Measurements from ENCODE around the gene PLEKHA8.
"Not testable (repeated sequence)": the region's sequence is repeated elsewhere in the genome, so short reads cannot be mapped to it uniquely, and the experiment has no call there.

PLEKHA8 gene

DNA sequence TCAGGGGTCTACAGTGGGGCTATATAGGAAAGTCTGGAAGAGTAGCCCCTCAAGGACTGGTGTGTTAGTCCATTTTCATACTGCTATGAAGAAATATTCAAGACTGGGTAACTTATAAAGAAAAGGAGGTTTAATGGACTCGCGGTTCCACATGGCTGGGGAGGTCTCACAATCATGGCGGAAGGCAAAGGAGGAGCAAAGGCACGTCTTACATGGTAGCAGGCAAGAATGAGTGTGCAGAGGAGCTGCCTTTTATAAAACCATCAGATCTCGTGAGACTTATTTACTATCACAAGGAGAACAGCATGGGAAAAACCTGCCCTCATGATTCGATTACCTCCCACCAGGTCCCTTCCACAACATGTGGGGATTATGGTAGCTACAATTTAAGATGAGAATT is 4.7 kb upstream of the PLEKHA8 start:
- no peak for DNase-seq (ENCODE audit: low spot score)

- peak; percentile 98 for DNase-seq (ENCODE audit: low spot score)
These were observed 1.8 kb upstream of the PLEKHA8 start, which contains the start of gene FKBP14 for GRCh38 chr7:30026229-30027064. TSS of gene FKBP14 (minus strand) at chr7:30026702. CDS start at chr7:30026508, 194 bp downstream.

DNA sequence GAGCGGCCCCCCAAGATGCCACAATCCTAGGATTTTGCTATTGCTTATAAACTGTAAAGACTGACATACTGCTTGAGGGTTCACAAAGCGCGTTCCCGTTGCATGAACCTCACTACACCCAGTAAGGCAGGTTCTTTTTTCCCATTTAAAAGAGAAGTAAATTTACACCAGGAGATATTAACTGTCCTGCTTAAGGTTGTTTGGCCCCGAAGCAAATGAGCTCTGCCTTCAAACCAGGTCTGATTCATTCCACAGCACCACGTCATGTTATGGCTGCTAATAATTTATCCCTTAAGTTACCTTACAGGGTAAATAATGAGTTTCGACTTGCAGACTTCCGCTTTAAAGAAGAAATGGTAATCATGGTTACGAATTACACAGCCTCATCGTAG is 1.2 kb upstream of the PLEKHA8 start:
- DNase-seq (ENCODE audit: low spot score): peak; percentile 74

- DNase-seq (ENCODE audit: low spot score): no peak
These were observed 434 bp upstream of the PLEKHA8 start for GRCh38 chr7:30027740-30028215.

- DNase-seq (ENCODE audit: low spot score): peak; percentile 50
These were observed 780 bp downstream of the PLEKHA8 start for GRCh38 chr7:30028749-30029635.

GRCh38 chr7:30029696-30030095 is 1.5 kb downstream of the PLEKHA8 start:
- DNase-seq (ENCODE audit: low spot score): peak; percentile 12

- DNase-seq (ENCODE audit: low spot score): no peak
These were observed 4.3 kb downstream of the PLEKHA8 start for GRCh38 chr7:30032310-30033125.

GRCh38 chr7:30034501-30034900 is 6.3 kb downstream of the PLEKHA8 start:
- DNase-seq (ENCODE audit: low spot score): no peak

- no peak for DNase-seq (ENCODE audit: low spot score)
These were observed 8.0 kb downstream of the PLEKHA8 start for GRCh38 chr7:30036220-30036619.

- no peak for DNase-seq (ENCODE audit: low spot score)
These were observed 10.2 kb downstream of the PLEKHA8 start for GRCh38 chr7:30038196-30038980.

GRCh38 chr7:30040938-30041337 is 12.7 kb downstream of the PLEKHA8 start:
- DNase-seq (ENCODE audit: low spot score): no peak

DNA sequence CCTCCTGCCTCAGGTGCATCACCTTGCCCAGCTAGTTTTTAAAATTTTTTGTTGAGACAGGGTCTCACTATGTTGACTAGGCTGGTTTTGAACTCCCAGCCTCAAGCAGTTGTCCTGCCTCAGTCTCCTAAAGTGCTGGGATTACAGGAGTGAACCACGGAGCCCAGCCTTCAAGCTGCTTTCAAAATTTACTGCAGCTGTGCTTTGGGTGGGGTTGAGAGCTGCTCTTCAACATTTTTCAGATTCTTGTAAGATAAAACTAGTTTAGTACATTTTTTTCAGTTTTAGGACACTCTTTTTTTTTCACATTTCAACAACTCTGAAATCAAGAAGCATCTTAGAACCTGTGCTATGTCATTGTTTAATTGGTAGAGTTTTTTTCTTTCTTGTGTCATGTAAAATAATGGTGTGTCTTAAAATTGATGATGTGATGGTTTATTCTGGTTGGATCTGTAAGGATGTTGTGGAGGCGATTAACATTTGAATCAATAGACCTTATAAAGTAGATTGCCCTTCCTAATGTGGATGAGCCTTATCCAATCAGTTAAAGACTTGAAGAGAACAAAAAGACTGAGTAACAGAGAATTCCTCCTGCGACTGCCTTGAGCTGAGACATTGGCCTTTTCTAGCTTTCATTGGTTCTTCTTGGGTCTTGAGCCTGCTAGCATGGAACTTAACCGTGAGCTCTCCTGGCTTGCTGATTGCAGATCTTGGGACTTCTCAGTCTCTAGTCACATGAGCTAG is 13.5 kb downstream of the PLEKHA8 start:
- no peak for DNase-seq (ENCODE audit: low spot score)

DNA sequence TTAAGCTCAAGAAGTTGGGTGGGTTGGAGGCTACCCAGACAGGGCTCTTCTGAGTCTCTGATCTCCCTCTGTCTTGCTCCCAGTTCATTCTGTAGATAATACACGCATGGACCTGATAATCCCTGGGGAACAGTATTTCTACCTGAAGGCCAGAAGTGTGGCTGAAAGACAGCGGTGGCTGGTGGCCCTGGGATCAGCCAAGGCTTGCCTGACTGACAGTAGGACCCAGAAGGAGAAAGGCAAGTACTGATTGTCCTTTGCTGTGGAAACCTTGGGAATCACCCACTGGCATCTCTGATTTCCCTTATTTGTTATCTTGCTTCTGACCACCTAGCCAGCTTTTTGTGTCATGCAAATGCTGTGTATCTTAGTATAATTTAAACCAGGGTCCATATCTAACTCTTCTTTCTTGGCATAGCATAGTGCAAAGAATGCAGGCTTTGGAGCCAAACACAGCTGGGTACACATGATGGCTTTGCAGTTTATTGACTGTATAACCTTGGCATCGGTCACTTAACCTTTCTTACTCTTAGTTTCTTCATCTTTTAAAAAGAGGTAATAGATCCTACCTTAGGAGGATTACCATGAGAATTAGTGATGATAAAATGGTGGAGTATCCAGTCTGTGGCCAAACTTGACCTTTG is 18.0 kb downstream of the PLEKHA8 start:
- DNase-seq (ENCODE audit: low spot score): no peak

DNA sequence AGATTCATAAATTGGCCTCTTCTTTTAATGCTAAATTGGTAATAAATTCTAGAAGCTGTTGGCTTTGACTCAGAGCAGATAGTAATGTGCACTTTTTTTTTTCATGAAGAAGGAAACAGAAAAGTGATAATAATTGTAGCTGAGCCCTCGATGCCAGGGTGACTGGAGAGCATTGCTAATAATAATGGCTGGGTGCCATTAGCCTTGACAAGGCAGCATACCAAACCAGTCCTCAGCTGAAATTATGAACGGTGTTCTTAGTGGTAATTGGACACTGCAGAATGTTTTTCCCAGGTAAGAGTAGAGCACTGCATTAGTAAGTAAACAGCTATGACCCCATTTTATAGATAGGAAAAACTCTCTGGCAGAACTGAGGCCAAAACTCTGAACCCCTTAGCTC is 18.9 kb downstream of the PLEKHA8 start:
- no peak for DNase-seq (ENCODE audit: low spot score)

- no peak for DNase-seq (ENCODE audit: low spot score)
These were observed 20.4 kb downstream of the PLEKHA8 start for GRCh38 chr7:30048582-30048981.

- DNase-seq (ENCODE audit: low spot score): no peak
These were observed 21.0 kb downstream of the PLEKHA8 start for GRCh38 chr7:30049173-30049572.

GRCh38 chr7:30053068-30053467 is 24.9 kb downstream of the PLEKHA8 start:
- DNase-seq (ENCODE audit: low spot score): no peak

GRCh38 chr7:30057741-30058140 is 29.5 kb downstream of the PLEKHA8 start:
- DNase-seq (ENCODE audit: low spot score): no peak

- not testable (repeated sequence) for DNase-seq (ENCODE audit: low spot score)
These were observed 33.6 kb downstream of the PLEKHA8 start for GRCh38 chr7:30061786-30062185.

GRCh38 chr7:30062587-30062986 is 34.4 kb downstream of the PLEKHA8 start:
- peak; percentile 49 for DNase-seq (ENCODE audit: low spot score)

Measured in globus pallidus (tissue), 1 donor.